Measurements from ENCODE around the gene ADAM19.

ADAM19 gene

DNA sequence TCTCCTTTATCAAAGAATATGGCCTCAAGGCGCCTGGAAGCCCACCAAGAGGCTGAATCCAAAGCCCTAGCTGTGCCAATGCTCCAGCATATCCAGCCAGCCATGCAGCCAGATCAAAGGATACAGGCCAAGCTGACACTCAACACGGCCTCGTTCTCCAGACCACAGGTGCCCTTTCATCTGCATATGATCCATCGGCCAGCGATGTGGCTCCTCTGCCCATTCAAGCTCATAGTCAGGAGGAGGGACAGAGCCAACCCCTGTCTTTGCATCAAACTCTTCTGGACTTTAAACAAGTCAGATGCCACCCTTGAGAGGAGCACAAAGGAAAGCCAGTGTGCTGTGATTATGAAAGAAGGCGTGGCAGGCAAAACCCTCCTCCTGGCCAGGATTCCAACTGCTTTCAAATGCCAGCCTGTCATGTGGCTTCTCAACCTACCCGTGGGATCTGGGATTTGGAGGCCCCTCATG lies 42.5 kb downstream of the ADAM19 start:
- TF ChIP-seq, protein P1, sequence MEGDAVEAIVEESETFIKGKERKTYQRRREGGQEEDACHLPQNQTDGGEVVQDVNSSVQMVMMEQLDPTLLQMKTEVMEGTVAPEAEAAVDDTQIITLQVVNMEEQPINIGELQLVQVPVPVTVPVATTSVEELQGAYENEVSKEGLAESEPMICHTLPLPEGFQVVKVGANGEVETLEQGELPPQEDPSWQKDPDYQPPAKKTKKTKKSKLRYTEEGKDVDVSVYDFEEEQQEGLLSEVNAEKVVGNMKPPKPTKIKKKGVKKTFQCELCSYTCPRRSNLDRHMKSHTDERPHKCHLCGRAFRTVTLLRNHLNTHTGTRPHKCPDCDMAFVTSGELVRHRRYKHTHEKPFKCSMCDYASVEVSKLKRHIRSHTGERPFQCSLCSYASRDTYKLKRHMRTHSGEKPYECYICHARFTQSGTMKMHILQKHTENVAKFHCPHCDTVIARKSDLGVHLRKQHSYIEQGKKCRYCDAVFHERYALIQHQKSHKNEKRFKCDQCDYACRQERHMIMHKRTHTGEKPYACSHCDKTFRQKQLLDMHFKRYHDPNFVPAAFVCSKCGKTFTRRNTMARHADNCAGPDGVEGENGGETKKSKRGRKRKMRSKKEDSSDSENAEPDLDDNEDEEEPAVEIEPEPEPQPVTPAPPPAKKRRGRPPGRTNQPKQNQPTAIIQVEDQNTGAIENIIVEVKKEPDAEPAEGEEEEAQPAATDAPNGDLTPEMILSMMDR (IDR thresholded peaks at IDR 0.05) = no peak

- TF ChIP-seq, protein P1 (IDR thresholded peaks at IDR 0.05) = no peak
Observed at GRCh38 chr5:157532022-157532421, 43.6 kb downstream of the ADAM19 start.

DNA sequence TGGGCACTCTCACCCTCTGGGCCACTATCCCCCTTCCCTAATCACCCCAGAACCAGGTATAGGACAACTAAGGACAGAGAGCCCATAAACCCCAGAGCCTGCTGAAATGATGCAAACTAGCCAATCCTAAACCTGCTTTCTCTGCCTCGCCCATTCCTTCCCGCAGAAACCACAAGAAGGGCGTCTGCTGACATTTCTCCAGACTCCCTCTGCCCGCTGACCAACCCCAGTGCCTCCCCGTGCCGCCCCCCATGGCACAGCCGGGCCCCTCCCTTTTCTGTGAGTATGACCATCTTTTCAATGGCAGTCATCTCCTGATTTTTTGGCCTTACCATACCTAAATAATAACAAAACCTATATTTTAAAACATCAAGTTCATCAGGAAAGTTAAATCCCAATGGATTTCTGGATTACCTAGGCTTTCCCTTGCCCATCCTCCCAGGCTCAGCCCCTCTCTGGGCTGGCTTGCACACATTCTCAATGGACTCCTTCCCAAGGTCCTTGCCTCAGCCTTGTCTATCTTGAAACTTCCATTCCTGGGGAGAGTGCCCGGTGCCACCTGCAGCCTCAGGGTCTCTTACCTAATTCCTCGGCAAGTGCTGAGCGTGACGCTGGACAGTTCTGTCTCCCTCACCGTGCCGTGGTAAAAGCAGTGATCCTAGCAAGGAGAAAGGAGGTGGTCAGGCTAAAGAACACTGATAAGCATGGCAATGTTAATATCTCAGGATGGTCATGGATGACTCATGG lies 45.2 kb downstream of the ADAM19 start:
- TF ChIP-seq, protein P1 (IDR thresholded peaks at IDR 0.05) = no peak

- TF ChIP-seq, protein P1 (IDR thresholded peaks at IDR 0.05) = no peak
Observed at GRCh38 chr5:157529002-157529401, 46.6 kb downstream of the ADAM19 start.

GRCh38 chr5:157528036-157528632 lies 47.4 kb downstream of the ADAM19 start:
- TF ChIP-seq, protein P1 (IDR thresholded peaks at IDR 0.05) = no peak

DNA sequence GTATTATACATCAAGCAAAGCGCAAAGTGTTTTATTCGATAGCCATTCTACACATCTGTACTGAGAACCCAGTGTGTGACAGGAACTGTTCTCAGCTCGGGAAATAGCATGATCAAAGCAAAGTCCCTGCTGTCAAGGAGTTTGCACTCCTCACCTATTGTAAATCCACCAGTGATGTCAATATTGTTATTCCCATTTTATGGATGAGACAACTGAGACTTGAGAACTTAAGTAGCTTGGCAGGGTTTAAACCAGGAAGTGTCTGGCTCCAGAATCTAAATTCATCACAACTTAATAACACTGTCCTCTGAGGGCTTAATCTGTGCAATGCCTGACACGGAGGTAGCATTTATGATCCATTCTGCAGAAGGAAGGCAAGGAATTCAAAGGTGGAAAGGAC lies 50.7 kb downstream of the ADAM19 start:
- TF ChIP-seq, protein P1 (IDR thresholded peaks at IDR 0.05) = no peak

DNA sequence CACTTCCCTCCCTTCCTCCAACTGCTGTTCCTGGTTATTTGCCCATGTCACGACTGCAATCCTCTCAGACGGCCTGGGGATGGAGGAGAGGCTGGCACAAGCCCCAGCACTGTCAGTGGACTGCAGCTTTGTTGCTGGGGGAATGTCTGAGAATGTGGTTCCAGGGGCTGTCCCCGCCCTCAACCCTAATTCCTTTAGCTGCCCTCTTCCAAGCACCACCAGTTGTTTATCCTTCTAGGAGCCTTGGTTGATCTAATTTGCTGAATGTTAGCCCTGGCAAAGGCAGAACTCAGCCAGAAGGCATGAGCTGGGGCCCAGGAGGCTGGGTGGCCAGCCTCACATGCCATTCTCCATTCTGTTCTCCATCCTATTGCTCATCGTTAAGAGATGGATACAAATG lies 51.6 kb downstream of the ADAM19 start:
- TF ChIP-seq, protein P1 (IDR thresholded peaks at IDR 0.05) = no peak

Data from LNCAP (cell line).